Transverse colon (tissue), 4 donors: ENCODE measurements around the gene MTFR2.
A peak's percentile ranks its signal among the peaks of the same experiment; 100 is the strongest.

Source experiments
- CTCF ChIP-seq, 5 experiments: fragments of 200-600 bp in 3 of 5; fragments of 450-650 bp in 2 of 5; sonication (generic) in 3 of 5; IDR thresholded peaks; 1 replicate in 2 of 5; 2 replicates in 3 of 5; pipeline ENCODE4 v1.5.1; 2016 to 2017; ENCODE audit warnings: antibody characterized with exemption in 5 of 5, inconsistent platforms in 3 of 5, mild to moderate bottlenecking in 2 of 5, moderate library complexity in 1 of 5
- POLR2A ChIP-seq: fragments of 450-650 bp; IDR thresholded peaks from one replicate; pipeline ENCODE4 v1.6.1; 2016; ENCODE audit warnings: antibody characterized with exemption, mild to moderate bottlenecking, moderate library complexity
- POLR2AphosphoS5 ChIP-seq, 3 donors: sonication (generic); formaldehyde crosslinking; IDR thresholded peaks; one replicate each; pipeline ENCODE4 v1.6.1; 2016; ENCODE audit warnings: antibody characterized with exemption in 3 of 3

- TF ChIP-seq CTCF (IDR thresholded peaks at IDR 0.05): peak; percentile 99 to 100 (median 100)
- no peak for TF ChIP-seq POLR2A
- TF ChIP-seq POLR2AphosphoS5 (IDR thresholded peaks at IDR 0.05): no peak
Measured at GRCh38 chr6:136226027-136226673, 24.0 kb downstream of the MTFR2 start.
